Right atrium auricular region (tissue), 2 donors: ENCODE measurements around the gene RARRES2. TPM values are rescaled to one million over a fixed set of nuclear protein-coding genes. Genes with fewer than 3 reads are reported as not detected.
"Not testable (repeated sequence)": the region's sequence is repeated elsewhere in the genome, so short reads cannot be mapped to it uniquely, and the experiment has no call there.

Experiments
- DNase-seq: peaks from one replicate; pipeline ENCODE4 v3.0.0-alpha.2; 2019; ENCODE audit warnings: low spot score
- H3K27ac ChIP-seq, 2 donors: fragments of 200-600 bp; sonication (generic); 1 replicate in 1 of 2; 2 replicates in 1 of 2; pipeline ENCODE4 v1.5.1; 2016 to 2019
- H3K27me3 ChIP-seq, 2 donors: fragments of 200-600 bp; sonication (generic); one replicate each; pipeline versions ENCODE4 v1.5.1 to v1.6.0; 2017 to 2019
- H3K36me3 ChIP-seq: fragments of 200-600 bp; sonication (generic); one replicate; pipeline ENCODE4 v1.5.1; 2016
- H3K4me1 ChIP-seq, 2 donors: fragments of 200-600 bp; sonication (generic); one replicate each; pipeline versions ENCODE4 v1.5.1 to v1.6.0; 2017 to 2019
- H3K4me3 ChIP-seq, 2 donors: fragments of 200-600 bp; sonication (generic); 1 replicate in 1 of 2; 2 replicates in 1 of 2; pipeline ENCODE4 v1.5.1; 2017 to 2019; ENCODE audit warnings: mild to moderate bottlenecking in 1 of 2, moderate library complexity in 1 of 2
- H3K9me3 ChIP-seq, 2 donors: fragments of 200-600 bp; sonication (generic); one replicate each; pipeline ENCODE4 v1.5.1; 2019
- total RNA-seq, 2 donors: library from RNA; depleted of rRNA; stranded (reverse); fragments of >200 nt; gene quantifications; one replicate each; pipeline ENCODE4 v1.1.0, GENCODE V29; 2016

RARRES2 gene
- total RNA-seq, 2 donors from 2014 or later, result 105 to 197 TPM

DNA sequence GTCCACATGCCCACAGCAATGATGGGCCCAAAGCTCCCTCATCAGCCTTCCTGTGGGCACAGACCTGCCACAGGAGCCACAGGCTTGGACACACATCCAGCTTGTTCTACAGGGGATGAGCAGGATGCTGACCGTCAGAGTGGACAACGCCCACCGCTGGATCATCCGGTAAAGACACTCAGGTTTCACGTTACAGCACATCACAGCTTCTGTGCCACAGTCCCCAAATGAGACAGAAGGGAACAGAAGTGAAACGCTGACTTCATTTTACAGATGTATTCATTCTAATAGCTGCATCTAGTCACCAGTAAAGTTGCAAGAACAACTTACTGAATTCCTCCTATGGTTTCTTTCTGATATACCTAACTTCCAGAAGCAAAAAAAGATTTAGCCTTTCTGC is 51.1 kb downstream of the RARRES2 start:
- not testable (repeated sequence) for DNase-seq, H3K4me1 ChIP-seq, H3K4me3 ChIP-seq, H3K27me3 ChIP-seq, H3K9me3 ChIP-seq, H3K36me3 ChIP-seq, H3K27ac ChIP-seq

GRCh38 chr7:150288816-150289215 is 52.6 kb downstream of the RARRES2 start:
- H3K27me3 ChIP-seq, H3K27ac ChIP-seq, H3K36me3 ChIP-seq, H3K9me3 ChIP-seq, DNase-seq, H3K4me1 ChIP-seq, H3K4me3 ChIP-seq: not testable (repeated sequence)

Other genes starting within 250 kb of the RARRES2 start
- 1 to 10 TPM; 9.7 to 9.8 TPM for gene LRRC61, start 18.3 kb downstream of the RARRES2 start, total RNA-seq
- gene ACTR3C, start 18.1 kb downstream of the RARRES2 start, total RNA-seq, result 1 to 10 TPM; 3.2 to 4.1 TPM
- gene REPIN1, start 27.2 kb upstream of the RARRES2 start, total RNA-seq, result 100 to 1,000 TPM in 1 of 2 donors, 10 to 100 TPM in 1; 100.0 to 110 TPM
- gene ZNF775, start 37.7 kb upstream of the RARRES2 start, total RNA-seq, result 1 to 10 TPM; 4.1 to 6.2 TPM
- gene GIMAP8, start 109.0 kb upstream of the RARRES2 start, total RNA-seq, result 1 to 10 TPM; 6.6 to 9.6 TPM
- 10 to 100 TPM; 12.7 to 12.9 TPM for gene GIMAP7, start 173.2 kb upstream of the RARRES2 start, total RNA-seq
- gene GIMAP4, start 225.8 kb upstream of the RARRES2 start, total RNA-seq, result 10 to 100 TPM; 22.3 to 23.5 TPM